Hepatocyte (in vitro differentiated cells): ENCODE results near the gene TMEM185B.

Experiments
- EZH2 ChIP-seq: fragments of 200-600 bp; sonication (generic); IDR thresholded peaks from 2 replicates; pipeline ENCODE4 v1.6.1; 2016; ENCODE audit warnings: antibody characterized with exemption, mild to moderate bottlenecking, borderline replicate concordance
- EZH2phosphoT487 ChIP-seq: fragments of 200-600 bp; sonication (generic); IDR thresholded peaks from one replicate; pipeline ENCODE4 v1.6.1; 2018; ENCODE audit warnings: antibody characterized with exemption, mild to moderate bottlenecking, low read depth, moderate library complexity; ENCODE audit not compliant: unreplicated experiment, severe bottlenecking
- TF ChIP-seq, protein P1 (sequence below): fragments of 200-600 bp; sonication (generic); IDR thresholded peaks from 2 replicates; pipeline ENCODE4 v1.5.1; 2016; ENCODE audit warnings: antibody characterized with exemption, mild to moderate bottlenecking; ENCODE audit not compliant: poor library complexity

DNA sequence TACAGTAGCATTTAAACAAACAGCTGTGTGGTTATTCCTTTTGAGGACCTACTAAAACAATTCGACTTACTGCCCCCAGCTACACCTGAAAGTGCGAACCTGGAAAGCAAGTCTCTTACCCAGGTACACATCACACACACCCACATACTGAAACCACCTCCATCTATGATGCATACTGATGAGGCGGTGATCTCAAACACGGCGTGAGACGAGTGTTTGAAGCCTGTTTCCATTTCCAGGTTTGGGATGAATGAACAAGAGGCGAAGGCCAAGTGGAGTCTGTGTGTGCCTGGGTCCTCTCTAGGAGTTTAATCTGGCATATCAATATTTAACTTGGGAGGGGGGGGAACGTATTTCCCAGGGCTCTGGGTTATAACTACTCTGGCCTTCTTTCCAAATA, 1.6 kb downstream of the TMEM185B start:
- TF ChIP-seq, protein P1, sequence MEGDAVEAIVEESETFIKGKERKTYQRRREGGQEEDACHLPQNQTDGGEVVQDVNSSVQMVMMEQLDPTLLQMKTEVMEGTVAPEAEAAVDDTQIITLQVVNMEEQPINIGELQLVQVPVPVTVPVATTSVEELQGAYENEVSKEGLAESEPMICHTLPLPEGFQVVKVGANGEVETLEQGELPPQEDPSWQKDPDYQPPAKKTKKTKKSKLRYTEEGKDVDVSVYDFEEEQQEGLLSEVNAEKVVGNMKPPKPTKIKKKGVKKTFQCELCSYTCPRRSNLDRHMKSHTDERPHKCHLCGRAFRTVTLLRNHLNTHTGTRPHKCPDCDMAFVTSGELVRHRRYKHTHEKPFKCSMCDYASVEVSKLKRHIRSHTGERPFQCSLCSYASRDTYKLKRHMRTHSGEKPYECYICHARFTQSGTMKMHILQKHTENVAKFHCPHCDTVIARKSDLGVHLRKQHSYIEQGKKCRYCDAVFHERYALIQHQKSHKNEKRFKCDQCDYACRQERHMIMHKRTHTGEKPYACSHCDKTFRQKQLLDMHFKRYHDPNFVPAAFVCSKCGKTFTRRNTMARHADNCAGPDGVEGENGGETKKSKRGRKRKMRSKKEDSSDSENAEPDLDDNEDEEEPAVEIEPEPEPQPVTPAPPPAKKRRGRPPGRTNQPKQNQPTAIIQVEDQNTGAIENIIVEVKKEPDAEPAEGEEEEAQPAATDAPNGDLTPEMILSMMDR, result no peak
- no peak for TF ChIP-seq EZH2phosphoT487
- TF ChIP-seq EZH2, result no peak
